ENCODE data around the gene HOXC9. TPM values are rescaled to one million over a fixed set of nuclear protein-coding genes. Genes with fewer than 3 reads are reported as not detected.
A peak's percentile ranks its signal among the peaks of the same experiment; 100 is the strongest.

HOXC9 gene
- total RNA-seq, 1 donor from 2014 or later: not detected

- H3K27ac Mint-ChIP-seq (ENCODE audit: unreplicated experiment): no peak overlapping the region
- peaks cover 88% of the 10 kb centered on the region for H3K27me3 Mint-ChIP-seq (ENCODE audit: low read depth)
- peak overlapping the region; percentile 69 for H3K4me3 Mint-ChIP-seq (ENCODE audit: unreplicated experiment)
- no peak for DNase-seq (ENCODE audit: low spot score)
- H3K4me1 Mint-ChIP-seq (ENCODE audit: low read depth): peaks cover 23% of the 10 kb centered on the region
- no peaks in the 10 kb centered on the region for H3K9me3 Mint-ChIP-seq (ENCODE audit: low read depth)
- peaks cover 5% of the 10 kb centered on the region for H3K36me3 Mint-ChIP-seq (ENCODE audit: low read depth)
- no peak for TF ChIP-seq CTCF (IDR thresholded peaks at IDR 0.05)
Observed at GRCh38 chr12:53996240-53997203, 3.4 kb upstream of the HOXC9 start.

GRCh38 chr12:53997204-53998109, 2.5 kb upstream of the HOXC9 start:
- no peak for DNase-seq (ENCODE audit: low spot score)
- peaks cover 88% of the 10 kb centered on the region for H3K27me3 Mint-ChIP-seq (ENCODE audit: low read depth)
- H3K4me3 Mint-ChIP-seq (ENCODE audit: unreplicated experiment): no peak overlapping the region
- peaks cover 5% of the 10 kb centered on the region for H3K36me3 Mint-ChIP-seq (ENCODE audit: low read depth)
- no peaks in the 10 kb centered on the region for H3K9me3 Mint-ChIP-seq (ENCODE audit: low read depth)
- no peak for TF ChIP-seq CTCF (IDR thresholded peaks at IDR 0.05)
- H3K27ac Mint-ChIP-seq (ENCODE audit: unreplicated experiment): no peak overlapping the region
- H3K4me1 Mint-ChIP-seq (ENCODE audit: low read depth): peaks cover 23% of the 10 kb centered on the region

- no peak for DNase-seq (ENCODE audit: low spot score)
- H3K27ac Mint-ChIP-seq (ENCODE audit: unreplicated experiment): no peak overlapping the region
- H3K36me3 Mint-ChIP-seq (ENCODE audit: low read depth): peaks cover 5% of the 10 kb centered on the region
- no peak for TF ChIP-seq CTCF (IDR thresholded peaks at IDR 0.05)
- H3K9me3 Mint-ChIP-seq (ENCODE audit: low read depth): no peaks in the 10 kb centered on the region
- no peak overlapping the region for H3K4me3 Mint-ChIP-seq (ENCODE audit: unreplicated experiment)
- H3K27me3 Mint-ChIP-seq (ENCODE audit: low read depth): peaks cover 89% of the 10 kb centered on the region
- H3K4me1 Mint-ChIP-seq (ENCODE audit: low read depth): peaks cover 23% of the 10 kb centered on the region
Observed at GRCh38 chr12:53998110-53998899, 1.7 kb upstream of the HOXC9 start.

GRCh38 chr12:53998900-53999236, 1.1 kb upstream of the HOXC9 start:
- no peak for DNase-seq (ENCODE audit: low spot score)
- H3K4me1 Mint-ChIP-seq (ENCODE audit: low read depth): peaks cover 23% of the 10 kb centered on the region

More at GRCh38 chr12:53998900-53999236, 1.1 kb upstream of the HOXC9 start:
- peaks cover 6% of the 10 kb centered on the region for H3K36me3 Mint-ChIP-seq (ENCODE audit: low read depth)
- no peak overlapping the region for H3K4me3 Mint-ChIP-seq (ENCODE audit: unreplicated experiment)
- H3K9me3 Mint-ChIP-seq (ENCODE audit: low read depth): no peaks in the 10 kb centered on the region
- no peak for TF ChIP-seq CTCF (IDR thresholded peaks at IDR 0.05)
- H3K27me3 Mint-ChIP-seq (ENCODE audit: low read depth): peaks cover 89% of the 10 kb centered on the region
- no peak overlapping the region for H3K27ac Mint-ChIP-seq (ENCODE audit: unreplicated experiment)

Measured in chondrocyte (in vitro differentiated cells).